T-helper 1 cell treated with Interleukin-12 subunit alpha and Interleukin-12 subunit beta and Interleukin-4 antibody, amounts not matched to agents 30 μg/mL and 1 μg/mL, for 36 hours (primary cell): ENCODE data around the gene DMD.
"Not testable (repeated sequence)": the region's sequence is repeated elsewhere in the genome, so short reads cannot be mapped to it uniquely, and the experiment has no call there.

ENCODE experiments used
- H3K27ac Mint-ChIP-seq: one replicate; pipeline ENCODE4 v1.8.0; 2021; ENCODE audit warnings: mild to moderate bottlenecking, mixed read lengths
- H3K27me3 Mint-ChIP-seq: one replicate; pipeline ENCODE4 v1.8.0; 2021; ENCODE audit warnings: low read depth, mixed read lengths
- H3K36me3 Mint-ChIP-seq: one replicate; pipeline ENCODE4 v1.8.0; 2021; ENCODE audit warnings: low read depth, mixed read lengths
- H3K4me1 Mint-ChIP-seq: one replicate; pipeline ENCODE4 v1.8.0; 2021; ENCODE audit warnings: low read depth, mixed read lengths
- H3K4me3 Mint-ChIP-seq: one replicate; pipeline ENCODE4 v1.8.0; 2021; ENCODE audit warnings: mild to moderate bottlenecking, moderate library complexity, mixed read lengths
- H3K9me3 Mint-ChIP-seq: one replicate; pipeline ENCODE4 v1.8.0; 2021; ENCODE audit warnings: mixed read lengths

The DMD gene

DNA sequence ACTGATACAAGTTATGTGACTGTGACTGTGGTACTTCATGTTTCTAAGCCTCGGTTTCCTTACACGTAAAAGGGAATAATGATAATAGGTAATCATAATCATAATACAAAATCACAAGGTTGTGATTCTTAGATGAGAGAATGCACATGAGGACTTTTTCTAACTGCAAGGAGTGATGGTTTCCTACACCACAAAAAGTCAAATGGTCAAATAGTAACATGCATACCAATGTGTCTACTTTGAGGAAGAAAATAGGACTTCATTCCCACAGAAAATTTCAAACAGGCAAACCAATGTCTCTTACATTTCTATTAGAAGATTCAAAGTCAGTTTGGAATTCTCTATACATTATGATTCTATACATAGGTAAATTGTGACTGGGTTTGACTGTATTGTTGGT is 1770.8 kb downstream of the DMD start:
- Mint-ChIP-seq H3K4me3 (no peak overlapping the region), H3K36me3 (no peaks in the 10 kb centered on the region), H3K27me3 (peaks cover 2% of the 10 kb centered on the region), H3K27ac (no peak overlapping the region), H3K4me1 (no peaks in the 10 kb centered on the region), H3K9me3 (no peaks in the 10 kb centered on the region)

- Mint-ChIP-seq H3K4me3 (no peak overlapping the region), H3K36me3 (no peaks in the 10 kb centered on the region), H3K9me3 (no peaks in the 10 kb centered on the region)
These were observed 1774.9 kb downstream of the DMD start for GRCh38 chrX:31436424-31436823.

DNA sequence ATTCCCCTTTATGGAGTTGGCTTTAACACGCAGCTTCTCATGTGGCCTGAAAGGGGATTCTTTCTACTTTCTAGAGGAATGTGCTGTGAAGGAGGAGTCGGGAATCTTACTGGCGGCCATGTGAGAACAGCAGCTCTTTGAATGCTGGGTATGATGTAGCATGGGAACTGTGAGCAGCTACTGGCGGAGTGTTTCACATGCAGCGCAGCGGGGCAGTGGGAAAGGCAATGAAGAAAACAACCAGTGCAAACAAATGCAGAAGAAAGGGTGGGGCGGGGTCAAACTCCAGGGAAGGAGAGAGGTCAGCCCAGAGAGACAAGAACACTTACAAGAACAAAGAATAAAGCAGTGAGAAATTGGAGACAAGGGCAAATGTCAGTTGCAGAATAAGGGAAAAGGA is 1775.8 kb downstream of the DMD start:
- Mint-ChIP-seq H3K27ac (no peak overlapping the region), H3K9me3 (no peaks in the 10 kb centered on the region), H3K36me3 (no peaks in the 10 kb centered on the region), H3K4me3 (no peak overlapping the region), H3K4me1 (no peaks in the 10 kb centered on the region), H3K27me3 (peaks cover 4% of the 10 kb centered on the region)

More at GRCh38 chrX:31436424-31436823, 1774.9 kb downstream of the DMD start:
- H3K27me3 Mint-ChIP-seq: peaks cover 4% of the 10 kb centered on the region
- H3K27ac Mint-ChIP-seq: no peak overlapping the region
- no peaks in the 10 kb centered on the region for H3K4me1 Mint-ChIP-seq

DNA sequence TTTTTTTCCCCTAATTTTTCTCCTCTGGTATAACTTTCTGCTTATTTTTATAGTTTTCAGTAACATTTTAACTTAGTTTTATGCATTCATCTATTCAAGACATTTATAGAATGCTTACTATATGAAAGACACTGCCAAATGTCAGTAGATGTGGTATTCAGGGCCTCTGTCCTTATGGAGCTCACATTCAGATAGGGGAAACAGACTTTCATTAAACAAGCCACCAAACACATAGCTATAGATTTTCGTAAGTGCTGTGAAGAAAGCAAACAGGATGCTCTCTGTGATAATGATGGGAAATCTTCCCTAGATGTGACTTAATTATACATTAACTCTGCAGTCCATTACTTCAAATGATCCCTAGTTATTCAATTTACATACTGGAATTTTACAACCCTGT is 1777.5 kb downstream of the DMD start:
- Mint-ChIP-seq H3K36me3 (no peaks in the 10 kb centered on the region), H3K4me1 (no peaks in the 10 kb centered on the region), H3K9me3 (no peaks in the 10 kb centered on the region), H3K27me3 (peaks cover 4% of the 10 kb centered on the region), H3K4me3 (no peak overlapping the region), H3K27ac (no peak overlapping the region)

- no peak overlapping the region for H3K4me3 Mint-ChIP-seq
- H3K36me3 Mint-ChIP-seq: no peaks in the 10 kb centered on the region
- no peak overlapping the region for H3K27ac Mint-ChIP-seq
- H3K27me3 Mint-ChIP-seq: no peaks in the 10 kb centered on the region
- no peaks in the 10 kb centered on the region for H3K4me1 Mint-ChIP-seq
- H3K9me3 Mint-ChIP-seq: no peaks in the 10 kb centered on the region
These were observed 1781.4 kb downstream of the DMD start for GRCh38 chrX:31429915-31430314.

- Mint-ChIP-seq H3K4me1 (no peaks in the 10 kb centered on the region), H3K36me3 (no peaks in the 10 kb centered on the region), H3K4me3 (no peak overlapping the region), H3K27me3 (no peaks in the 10 kb centered on the region), H3K9me3 (no peaks in the 10 kb centered on the region), H3K27ac (no peak overlapping the region)
These were observed 1787.7 kb downstream of the DMD start for GRCh38 chrX:31423609-31424189.

GRCh38 chrX:31421441-31421840 is 1789.9 kb downstream of the DMD start:
- Mint-ChIP-seq H3K27me3 (no peaks in the 10 kb centered on the region), H3K9me3 (no peaks in the 10 kb centered on the region), H3K36me3 (no peaks in the 10 kb centered on the region), H3K27ac (no peak overlapping the region), H3K4me1 (no peaks in the 10 kb centered on the region), H3K4me3 (no peak overlapping the region)

- Mint-ChIP-seq H3K9me3 (no peaks in the 10 kb centered on the region), H3K4me1 (no peaks in the 10 kb centered on the region), H3K4me3 (no peak overlapping the region), H3K36me3 (no peaks in the 10 kb centered on the region), H3K27ac (no peak overlapping the region), H3K27me3 (no peaks in the 10 kb centered on the region)
These were observed 1790.6 kb downstream of the DMD start for GRCh38 chrX:31420711-31421151.

DNA sequence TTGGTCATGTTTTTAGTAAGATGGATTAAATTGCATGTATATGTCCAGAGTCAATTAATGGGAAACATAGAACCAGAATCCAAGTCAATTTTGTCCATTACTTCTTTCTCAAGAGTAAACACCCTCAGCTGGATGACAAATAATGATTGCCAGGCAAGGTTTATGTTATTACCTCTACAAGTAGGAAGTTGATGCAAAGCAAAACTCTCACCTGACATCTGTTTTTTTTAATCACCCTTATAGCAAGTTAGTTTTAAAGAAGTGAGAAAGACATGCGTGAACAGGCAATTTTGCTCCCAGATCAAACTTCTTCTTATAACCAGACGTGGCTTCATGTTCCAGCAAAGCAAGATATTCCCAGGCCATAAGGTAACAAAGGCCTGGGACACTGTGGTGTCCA is 1791.0 kb downstream of the DMD start:
- Mint-ChIP-seq H3K9me3 (no peaks in the 10 kb centered on the region), H3K4me3 (no peak overlapping the region), H3K27me3 (no peaks in the 10 kb centered on the region), H3K36me3 (no peaks in the 10 kb centered on the region), H3K4me1 (no peaks in the 10 kb centered on the region), H3K27ac (no peak overlapping the region)

- no peaks in the 10 kb centered on the region for H3K27me3 Mint-ChIP-seq
- H3K36me3 Mint-ChIP-seq: no peaks in the 10 kb centered on the region
- no peak overlapping the region for H3K27ac Mint-ChIP-seq
- H3K4me3 Mint-ChIP-seq: no peak overlapping the region
- no peaks in the 10 kb centered on the region for H3K9me3 Mint-ChIP-seq
- H3K4me1 Mint-ChIP-seq: no peaks in the 10 kb centered on the region
These were observed 1814.2 kb downstream of the DMD start for GRCh38 chrX:31397119-31397518.

DNA sequence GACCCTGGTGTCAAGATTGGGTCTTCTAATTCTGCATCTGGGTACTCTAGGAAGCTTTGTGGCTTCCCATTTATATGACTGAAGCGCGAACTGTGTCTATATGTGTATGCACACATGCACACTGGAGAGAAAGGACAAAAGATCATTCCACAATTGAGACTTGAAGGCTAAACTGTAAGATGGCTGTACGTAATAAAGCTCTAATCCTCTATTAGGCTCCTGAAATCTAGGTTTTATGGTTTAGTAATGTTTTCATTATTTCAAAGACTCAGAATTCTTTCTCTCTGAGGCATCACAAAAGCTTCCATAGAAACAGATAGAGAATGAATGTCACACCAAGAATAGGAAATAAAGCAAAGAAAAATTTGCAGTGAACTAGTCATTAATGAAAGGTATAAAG is 1818.8 kb downstream of the DMD start:
- Mint-ChIP-seq H3K4me1 (no peaks in the 10 kb centered on the region), H3K4me3 (no peak overlapping the region), H3K9me3 (no peaks in the 10 kb centered on the region), H3K27me3 (no peaks in the 10 kb centered on the region), H3K27ac (no peak overlapping the region), H3K36me3 (no peaks in the 10 kb centered on the region)

- Mint-ChIP-seq H3K4me3 (no peak overlapping the region), H3K9me3 (no peaks in the 10 kb centered on the region), H3K27me3 (no peaks in the 10 kb centered on the region), H3K36me3 (no peaks in the 10 kb centered on the region), H3K4me1 (no peaks in the 10 kb centered on the region), H3K27ac (no peak overlapping the region)
These were observed 1822.4 kb downstream of the DMD start for GRCh38 chrX:31388946-31389345.

- Mint-ChIP-seq H3K27ac (no peak overlapping the region), H3K4me1 (no peaks in the 10 kb centered on the region), H3K4me3 (no peak overlapping the region), H3K36me3 (no peaks in the 10 kb centered on the region), H3K9me3 (no peaks in the 10 kb centered on the region), H3K27me3 (no peaks in the 10 kb centered on the region)
These were observed 1826.9 kb downstream of the DMD start for GRCh38 chrX:31384471-31384870.

DNA sequence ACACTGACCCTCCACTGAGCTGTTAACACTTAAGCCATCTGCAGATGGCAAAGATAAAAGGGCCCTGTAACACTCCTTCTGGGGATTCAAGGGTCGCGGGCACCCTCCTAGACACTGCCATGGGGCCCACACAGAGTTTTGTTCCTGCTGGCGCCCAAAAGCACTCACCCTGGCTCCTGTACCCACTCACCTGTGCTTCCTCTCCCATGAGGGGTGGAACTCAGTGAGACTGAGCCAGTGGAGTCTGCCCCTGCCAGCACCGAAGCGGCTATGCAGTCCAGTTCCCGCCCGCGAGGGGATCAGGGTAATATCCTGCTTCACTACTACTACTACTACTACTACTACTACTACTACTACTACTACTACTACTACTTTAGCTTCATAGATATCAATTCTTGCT is 1827.4 kb downstream of the DMD start:
- Mint-ChIP-seq H3K27ac (no peak overlapping the region), H3K36me3 (no peaks in the 10 kb centered on the region), H3K4me3 (no peak overlapping the region), H3K27me3 (no peaks in the 10 kb centered on the region), H3K4me1 (no peaks in the 10 kb centered on the region), H3K9me3 (no peaks in the 10 kb centered on the region)

GRCh38 chrX:31378973-31379372 is 1832.4 kb downstream of the DMD start:
- H3K27me3 Mint-ChIP-seq, H3K4me1 Mint-ChIP-seq, H3K4me3 Mint-ChIP-seq, H3K36me3 Mint-ChIP-seq, H3K9me3 Mint-ChIP-seq, H3K27ac Mint-ChIP-seq: not testable (repeated sequence)

- not testable (repeated sequence) for H3K27ac Mint-ChIP-seq, H3K27me3 Mint-ChIP-seq, H3K4me1 Mint-ChIP-seq, H3K9me3 Mint-ChIP-seq, H3K4me3 Mint-ChIP-seq, H3K36me3 Mint-ChIP-seq
These were observed 1833.5 kb downstream of the DMD start for GRCh38 chrX:31377821-31378220.
